PC-3 (cell line): ENCODE data around the gene SH3RF3. TPM values are rescaled to one million over a fixed set of nuclear protein-coding genes. Genes with fewer than 3 reads are reported as not detected.

Source experiments
- ATAC-seq: fragments of 200-7000 bp; cut with Tn5 transposase; 2 replicates; pipeline ENCODE4 v1.9.1; 2020; ENCODE audit warnings: mild to moderate bottlenecking, moderate library complexity
- BruUV-seq: library from RNA; stranded (reverse); fragments of 400-500 nt; replicated peaks from 2 replicates; lab custom pipeline; 2021; lab: Mats Ljungman, UMichigan
- CTCF ChIA-PET: fragments of 300-600 bp; sonication (Branson Sonifier 250); formaldehyde crosslinking; loops from one replicate; lab custom pipeline; 2022; ENCODE audit warnings: antibody characterized with exemption; lab: Charles Lee
- POLR2A ChIA-PET: fragments of 300-600 bp; sonication (Branson Sonifier 250); formaldehyde crosslinking; loops from one replicate; lab custom pipeline; 2022; ENCODE audit warnings: antibody characterized with exemption; ENCODE audit not compliant: unreplicated experiment; lab: Charles Lee
- DNase-seq: peaks from one replicate; pipeline ENCODE4 v3.0.0-alpha.2; 2015
- H2AFZ ChIP-seq: fragments of 300-600 bp; sonication (generic); 2 replicates; pipeline ENCODE4 v1.6.0; 2016; ENCODE audit warnings: antibody characterized with exemption, low read length
- H3F3A ChIP-seq: fragments of 300-600 bp; sonication (generic); one replicate; pipeline ENCODE4 v1.6.0; 2017; ENCODE audit warnings: antibody characterized with exemption, low read length, control low read depth, mild to moderate bottlenecking; ENCODE audit not compliant: unreplicated experiment
- H3K27ac ChIP-seq: fragments of 300-600 bp; sonication (generic); 2 replicates; pipeline ENCODE4 v1.5.1; 2016; ENCODE audit warnings: mild to moderate bottlenecking, low read length
- H3K27me3 ChIP-seq: fragments of 300-600 bp; sonication (generic); 2 replicates; pipeline ENCODE4 v1.6.1; 2016; ENCODE audit warnings: low read length, mixed read lengths
- H3K36me3 ChIP-seq: fragments of 300-600 bp; sonication (generic); 2 replicates; pipeline ENCODE4 v1.6.1; 2016; ENCODE audit warnings: low read depth, mixed run types, low read length, mixed read lengths
- H3K4me1 ChIP-seq: fragments of 300-600 bp; sonication (generic); 2 replicates; pipeline ENCODE4 v1.5.1; 2016; ENCODE audit warnings: low read length; ENCODE audit not compliant: insufficient read depth
- H3K4me2 ChIP-seq: fragments of 300-600 bp; sonication (generic); 2 replicates; pipeline ENCODE4 v1.6.0; 2016; ENCODE audit warnings: low read length
- H3K4me3 ChIP-seq: fragments of 300-600 bp; sonication (generic); 2 replicates; pipeline ENCODE4 v1.5.1; 2016; ENCODE audit warnings: mild to moderate bottlenecking, low read length, mixed read lengths
- H3K79me2 ChIP-seq: fragments of 300-600 bp; sonication (generic); 2 replicates; pipeline ENCODE4 v1.6.1; 2017; ENCODE audit warnings: low read length, mixed read lengths
- H3K9ac ChIP-seq: fragments of 300-600 bp; sonication (generic); 2 replicates; pipeline ENCODE4 v1.6.0; 2016; ENCODE audit warnings: mild to moderate bottlenecking, low read length
- H3K9me2 ChIP-seq: fragments of 300-600 bp; sonication (generic); replicated peaks from 2 replicates; pipeline ENCODE4 v1.6.1; 2016; ENCODE audit warnings: mixed run types, low read length, mixed read lengths
- H3K9me3 ChIP-seq: fragments of 300-600 bp; sonication (generic); 2 replicates; pipeline ENCODE4 v1.6.1; 2016; ENCODE audit warnings: low read length, mixed read lengths
- H4K20me1 ChIP-seq: fragments of 300-600 bp; sonication (generic); 2 replicates; pipeline ENCODE4 v1.6.1; 2016; ENCODE audit warnings: low read length, mixed read lengths
- EZH2 ChIP-seq: fragments of 300-600 bp; sonication (generic); IDR thresholded peaks from one replicate; pipeline ENCODE4 v1.6.1; 2017; ENCODE audit warnings: antibody characterized with exemption, mild to moderate bottlenecking, low read length; ENCODE audit not compliant: unreplicated experiment
- EZH2phosphoT487 ChIP-seq: fragments of 300-600 bp; sonication (generic); IDR thresholded peaks from 2 replicates; pipeline ENCODE4 v1.6.1; 2018; ENCODE audit warnings: mild to moderate bottlenecking, antibody characterized with exemption, low read length, borderline replicate concordance
- intact Hi-C: fragments of 100-400 bp; cut with micrococcal nuclease; formaldehyde crosslinking; loops from 2 replicates; pipeline ENCODE4 v1.9.0; 2023
- total RNA-seq: library from RNA; depleted of rRNA; stranded (reverse); fragments of >200 nt; gene quantifications from 2 replicates; pipeline ENCODE4 v1.2.3, GENCODE V29; 2014
- TF ChIP-seq, protein P1 (sequence below): fragments of 300-600 bp; sonication (generic); conservative IDR thresholded peaks from 2 replicates; pipeline ENCODE4 v1.5.1; 2017; ENCODE audit warnings: antibody characterized with exemption, low read depth, mild to moderate bottlenecking, low read length

The SH3RF3 gene
- total RNA-seq, 1 experiment from 2014 or later, result 11.7 TPM

DNA sequence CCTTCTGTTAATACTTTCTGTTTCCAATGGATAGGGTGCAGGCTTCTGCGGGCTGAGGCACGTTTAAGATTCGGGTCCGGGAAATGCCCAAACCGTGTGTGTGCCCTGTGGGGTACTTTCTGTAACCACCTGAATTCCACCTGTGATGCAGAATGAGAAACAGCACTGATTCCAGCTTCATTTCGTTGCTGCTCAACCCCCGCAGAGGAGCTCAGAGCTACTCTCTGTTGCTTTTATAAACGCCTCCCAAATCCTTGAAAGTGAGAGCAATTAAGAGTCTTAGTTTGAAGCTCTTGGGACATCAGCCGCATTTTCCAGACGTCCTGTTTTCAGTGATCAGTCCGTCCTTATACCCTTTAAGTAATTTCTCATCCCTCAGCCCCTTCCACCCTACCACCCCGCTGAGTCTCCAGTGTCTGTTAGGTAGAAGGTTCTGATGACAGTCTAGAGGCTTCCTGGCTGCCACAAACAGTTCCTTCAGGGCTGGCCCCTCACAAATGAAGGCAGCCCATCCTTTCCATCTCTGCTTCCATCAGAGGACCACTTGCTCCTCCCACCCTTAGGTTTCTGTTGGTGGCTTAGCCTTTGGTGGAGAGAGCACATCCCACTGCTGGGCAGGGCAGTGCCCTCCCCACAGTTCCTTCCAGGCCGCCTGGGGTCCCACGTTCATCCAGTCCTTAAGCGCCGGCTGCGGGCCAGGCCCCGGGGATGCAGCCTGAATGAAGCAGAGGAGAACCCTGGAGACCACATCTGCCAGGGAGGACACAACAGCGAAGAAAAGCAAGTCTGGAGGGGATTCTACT lies 254.7 kb downstream of the SH3RF3 start:
- BruUV-seq, result no TSS peak
- CTCF ChIA-PET, result no interaction called here
- no peaks in the 10 kb centered on the region for H4K20me1 ChIP-seq

GRCh38 chr2:109384308-109385271 lies 255.6 kb downstream of the SH3RF3 start:
- no peaks in the 10 kb centered on the region for H3K36me3 ChIP-seq
- no peak overlapping the region for H3K4me2 ChIP-seq
- H3K27me3 ChIP-seq, result no peaks in the 10 kb centered on the region
- H3K27ac ChIP-seq, result no peak overlapping the region
- H4K20me1 ChIP-seq, result no peaks in the 10 kb centered on the region
- BruUV-seq, result no TSS peak
- ATAC-seq (no peak), DNase-seq (no peak)
- H3K4me3 ChIP-seq, result no peak overlapping the region
- no peak overlapping the region for H3K9ac ChIP-seq
- TF ChIP-seq, protein P1, sequence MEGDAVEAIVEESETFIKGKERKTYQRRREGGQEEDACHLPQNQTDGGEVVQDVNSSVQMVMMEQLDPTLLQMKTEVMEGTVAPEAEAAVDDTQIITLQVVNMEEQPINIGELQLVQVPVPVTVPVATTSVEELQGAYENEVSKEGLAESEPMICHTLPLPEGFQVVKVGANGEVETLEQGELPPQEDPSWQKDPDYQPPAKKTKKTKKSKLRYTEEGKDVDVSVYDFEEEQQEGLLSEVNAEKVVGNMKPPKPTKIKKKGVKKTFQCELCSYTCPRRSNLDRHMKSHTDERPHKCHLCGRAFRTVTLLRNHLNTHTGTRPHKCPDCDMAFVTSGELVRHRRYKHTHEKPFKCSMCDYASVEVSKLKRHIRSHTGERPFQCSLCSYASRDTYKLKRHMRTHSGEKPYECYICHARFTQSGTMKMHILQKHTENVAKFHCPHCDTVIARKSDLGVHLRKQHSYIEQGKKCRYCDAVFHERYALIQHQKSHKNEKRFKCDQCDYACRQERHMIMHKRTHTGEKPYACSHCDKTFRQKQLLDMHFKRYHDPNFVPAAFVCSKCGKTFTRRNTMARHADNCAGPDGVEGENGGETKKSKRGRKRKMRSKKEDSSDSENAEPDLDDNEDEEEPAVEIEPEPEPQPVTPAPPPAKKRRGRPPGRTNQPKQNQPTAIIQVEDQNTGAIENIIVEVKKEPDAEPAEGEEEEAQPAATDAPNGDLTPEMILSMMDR, result no peak
- TF ChIP-seq EZH2 (no peak), EZH2phosphoT487 (no peak)
- CTCF ChIA-PET, result no interaction called here
- no peaks in the 10 kb centered on the region for H3K9me2 ChIP-seq
- POLR2A ChIA-PET, result no interaction called here
- no peaks in the 10 kb centered on the region for H3K79me2 ChIP-seq
- intact Hi-C loops, result no loop called here
- H3K9me3 ChIP-seq, result no peaks in the 10 kb centered on the region
- peaks cover 8% of the 10 kb centered on the region; the same call in 1 of the 2 replicates for H3K4me1 ChIP-seq
- H3F3A ChIP-seq, result no peaks in the 10 kb centered on the region
- no peak overlapping the region for H2AFZ ChIP-seq

More for the DNA sequence above, 254.7 kb downstream of the SH3RF3 start:
- intact Hi-C loops, result no loop called here
- H2AFZ ChIP-seq, result no peak overlapping the region
- H3K27me3 ChIP-seq, result no peaks in the 10 kb centered on the region
- no peaks in the 10 kb centered on the region for H3F3A ChIP-seq
- H3K4me3 ChIP-seq, result no peak overlapping the region
- no peak overlapping the region for H3K9ac ChIP-seq
- no peak for ATAC-seq
- H3K4me1 ChIP-seq, result peaks cover 8% of the 10 kb centered on the region; the same call in 1 of the 2 replicates
- H3K79me2 ChIP-seq, result no peaks in the 10 kb centered on the region
- no peaks in the 10 kb centered on the region for H3K36me3 ChIP-seq
- no peak overlapping the region for H3K4me2 ChIP-seq
- no peaks in the 10 kb centered on the region for H3K9me3 ChIP-seq
- no peak for DNase-seq
- no peak overlapping the region for H3K27ac ChIP-seq
- POLR2A ChIA-PET, result no interaction called here
- H3K9me2 ChIP-seq, result no peaks in the 10 kb centered on the region
- TF ChIP-seq EZH2phosphoT487 (no peak), EZH2 (no peak)
- TF ChIP-seq, protein P1, result no peak
